B cell (primary cell): Measurements from ENCODE around the gene SPTBN1. TPM values are rescaled to one million over a fixed set of nuclear protein-coding genes. Genes with fewer than 3 reads are reported as not detected.

Source experiments
- ATAC-seq: fragments of 200-7000 bp; cut with Tn5 transposase; one replicate; pipeline ENCODE4 v1.10.0; 2021; ENCODE audit warnings: low read depth, mild to moderate bottlenecking, moderate number of reproducible peaks, moderate library complexity
- CTCF ChIA-PET: fragments of 350-600 bp; sonication (Branson Sonifier 250); formaldehyde crosslinking; loops from one replicate; lab custom pipeline; 2021; ENCODE audit warnings: antibody characterized with exemption, inconsistent platforms; lab: Charles Lee
- POLR2A ChIA-PET: fragments of 350-600 bp; sonication (Branson Sonifier 250); formaldehyde crosslinking; loops from one replicate; lab custom pipeline; 2021; ENCODE audit warnings: antibody characterized with exemption; lab: Charles Lee
- DNase-seq: peaks from one replicate; pipeline ENCODE4 v3.0.0; 2013
- H2AFZ ChIP-seq: 2 replicates; pipeline ENCODE4 v1.6.1; 2012; ENCODE audit warnings: mild to moderate bottlenecking, low read depth, low read length; ENCODE audit not compliant: insufficient read depth, poor library complexity, severe bottlenecking
- H3K27ac ChIP-seq, 2 donors: 1 replicate in 1 of 2; 2 replicates in 1 of 2; pipeline ENCODE4 v1.5.1; 2012 to 2013; ENCODE audit warnings: low read length in 2 of 2, mild to moderate bottlenecking in 2 of 2, moderate library complexity in 1 of 2
- H3K27me3 ChIP-seq, 4 experiments: fragments of 200-600 bp in 1 of 4; sonication (generic) in 1 of 4; replicated peaks in 1 of 4; 1 replicate in 2 of 4; 2 replicates in 2 of 4; pipeline versions ENCODE4 v1.6.1 to v1.7.0; 2013 to 2016; ENCODE audit warnings: low read length in 3 of 4, mild to moderate bottlenecking in 2 of 4, mixed read lengths in 1 of 4, moderate library complexity in 1 of 4; ENCODE audit not compliant: insufficient read depth in 4 of 4, control insufficient read depth in 3 of 4; ENCODE audit errors: control extremely low read depth in 1 of 4
- H3K36me3 ChIP-seq, 2 experiments: replicated peaks in 1 of 2; 1 replicate in 1 of 2; 2 replicates in 1 of 2; pipeline versions ENCODE4 v1.6.1 to v1.7.1; 2013; ENCODE audit warnings: low read length in 1 of 2; ENCODE audit not compliant: insufficient read depth in 2 of 2, control insufficient read depth in 1 of 2; ENCODE audit errors: control extremely low read depth in 1 of 2, extremely low read depth in 1 of 2
- H3K4me1 ChIP-seq, 2 donors: fragments of 200-600 bp in 1 of 2; sonication (generic) in 1 of 2; 1 replicate in 1 of 2; 2 replicates in 1 of 2; pipeline versions ENCODE4 v1.5.1 to v1.6.1; 2013 to 2017; ENCODE audit warnings: low read length in 2 of 2; ENCODE audit not compliant: control insufficient read depth in 2 of 2, insufficient read depth in 2 of 2
- H3K4me2 ChIP-seq: replicated peaks from 2 replicates; pipeline ENCODE3; 2012; ENCODE audit warnings: mild to moderate bottlenecking, low read depth, low read length; ENCODE audit not compliant: poor library complexity, severe bottlenecking
- H3K4me3 ChIP-seq, 5 experiments: fragments of 200-600 bp in 1 of 5; sonication (generic) in 1 of 5; 1 replicate in 3 of 5; 2 replicates in 2 of 5; pipeline versions ENCODE4 v1.5.1 to v1.7.0; 2011 to 2016; ENCODE audit warnings: low read length in 4 of 5, mild to moderate bottlenecking in 4 of 5, low read depth in 2 of 5, control low read depth in 1 of 5, moderate library complexity in 1 of 5; ENCODE audit not compliant: insufficient read depth in 1 of 5; ENCODE audit errors: control extremely low read depth in 1 of 5, extremely low read depth in 1 of 5
- H3K79me2 ChIP-seq: fragments of 200-600 bp; sonication (generic); one replicate; pipeline ENCODE4 v1.6.0; 2016; ENCODE audit warnings: low read length; ENCODE audit not compliant: control insufficient read depth, insufficient read depth
- H3K9ac ChIP-seq: fragments of 200-600 bp; sonication (generic); 2 replicates; pipeline ENCODE4 v1.6.1; 2017; ENCODE audit warnings: mild to moderate bottlenecking, low read length, moderate library complexity
- H3K9me3 ChIP-seq, 3 donors: one replicate each; pipeline versions ENCODE4 v1.6.1 to v1.7.1; 2013; ENCODE audit warnings: low read length in 2 of 3; ENCODE audit not compliant: control insufficient read depth in 2 of 3, insufficient read depth in 1 of 3; ENCODE audit errors: control extremely low read depth in 1 of 3
- H4K20me1 ChIP-seq: 2 replicates; pipeline ENCODE4 v1.6.0; 2012; ENCODE audit warnings: mild to moderate bottlenecking, low read length; ENCODE audit not compliant: insufficient read depth, control insufficient read depth, poor library complexity, severe bottlenecking
- H3K27ac Mint-ChIP-seq: one replicate; pipeline ENCODE4 v1.8.0; 2021; ENCODE audit warnings: mixed read lengths
- H3K27me3 Mint-ChIP-seq: one replicate; pipeline ENCODE4 v1.8.0; 2021; ENCODE audit warnings: mixed read lengths
- H3K4me1 Mint-ChIP-seq: one replicate; pipeline ENCODE4 v1.8.0; 2021; ENCODE audit warnings: mixed read lengths
- H3K4me3 Mint-ChIP-seq: one replicate; pipeline ENCODE4 v1.8.0; 2021; ENCODE audit warnings: mixed read lengths
- H3K9me3 Mint-ChIP-seq: one replicate; pipeline ENCODE4 v1.8.0; 2022; ENCODE audit warnings: mixed read lengths; ENCODE audit not compliant: insufficient read depth
- EZH2 ChIP-seq: IDR thresholded peaks from 2 replicates; pipeline ENCODE4 v1.6.1; 2012; ENCODE audit warnings: borderline replicate concordance, low read depth, mild to moderate bottlenecking, moderate library complexity, low read length; ENCODE audit not compliant: insufficient read depth, poor library complexity, severe bottlenecking
- WGBS: methylation state at CpG from one replicate; pipeline ENCODE4 v1.1.5; 2013; ENCODE audit warnings: missing lambda C conversion rate; ENCODE audit not compliant: insufficient coverage; 5-methylcytosine and 5-hydroxymethylcytosine counted together
- intact Hi-C: fragments of 100-400 bp; cut with micrococcal nuclease; formaldehyde crosslinking; loops from one replicate; pipeline ENCODE4 v1.10.0; 2022
- polyA plus RNA-seq: library from polyadenylated mRNA; depleted of rRNA; stranded (reverse); fragments of >200 nt; gene quantifications from 2 replicates; pipeline ENCODE4 v1.2.3, GENCODE V29; 2012
- total RNA-seq, 2 donors: library from RNA; stranded (reverse); fragments of 120-200 nt in 1 of 2; gene quantifications; 1 replicate in 1 of 2; 2 replicates in 1 of 2; pipeline versions ENCODE4 v1.2.3 to v1.2.4, GENCODE V29; 2013 to 2022
- TF ChIP-seq, protein P1 (sequence below): fragments of 200-600 bp; IDR thresholded peaks from one replicate; pipeline ENCODE4 v1.8.0; 2022; ENCODE audit warnings: antibody characterized with exemption, mild to moderate bottlenecking

Gene SPTBN1
- total and polyA plus RNA-seq, 2 donors (not counting 1 experiment from before 2014, with no cell fraction given) = 43.7 to 144 TPM

DNA sequence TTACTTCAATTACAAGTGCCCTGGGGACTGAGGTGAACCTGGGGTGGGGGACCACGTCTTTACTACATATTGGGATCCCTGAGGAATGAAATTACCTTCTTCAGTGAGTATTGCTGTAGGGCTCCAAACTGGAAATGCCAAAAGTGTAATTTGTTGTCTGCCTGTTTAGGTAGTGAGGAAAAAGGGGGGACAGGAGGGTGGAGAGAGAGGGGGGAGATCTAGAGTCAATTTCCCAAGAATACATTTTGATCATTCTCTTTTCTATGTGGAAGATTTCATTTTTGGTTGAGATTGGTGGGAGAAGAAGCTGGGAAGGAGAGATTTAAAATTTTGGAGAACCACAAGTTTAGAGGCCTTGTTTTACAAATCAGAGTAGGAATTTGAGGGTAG lies 101.1 kb downstream of the SPTBN1 start:
- Mint-ChIP-seq H3K9me3 (no peaks in the 10 kb centered on the region), H3K27me3 (no peaks in the 10 kb centered on the region), H3K27ac (peak overlapping the region; percentile 90), H3K4me3 (peak overlapping the region; percentile 94), H3K4me1 (peaks cover 44% of the 10 kb centered on the region)
- TF ChIP-seq, protein P1, sequence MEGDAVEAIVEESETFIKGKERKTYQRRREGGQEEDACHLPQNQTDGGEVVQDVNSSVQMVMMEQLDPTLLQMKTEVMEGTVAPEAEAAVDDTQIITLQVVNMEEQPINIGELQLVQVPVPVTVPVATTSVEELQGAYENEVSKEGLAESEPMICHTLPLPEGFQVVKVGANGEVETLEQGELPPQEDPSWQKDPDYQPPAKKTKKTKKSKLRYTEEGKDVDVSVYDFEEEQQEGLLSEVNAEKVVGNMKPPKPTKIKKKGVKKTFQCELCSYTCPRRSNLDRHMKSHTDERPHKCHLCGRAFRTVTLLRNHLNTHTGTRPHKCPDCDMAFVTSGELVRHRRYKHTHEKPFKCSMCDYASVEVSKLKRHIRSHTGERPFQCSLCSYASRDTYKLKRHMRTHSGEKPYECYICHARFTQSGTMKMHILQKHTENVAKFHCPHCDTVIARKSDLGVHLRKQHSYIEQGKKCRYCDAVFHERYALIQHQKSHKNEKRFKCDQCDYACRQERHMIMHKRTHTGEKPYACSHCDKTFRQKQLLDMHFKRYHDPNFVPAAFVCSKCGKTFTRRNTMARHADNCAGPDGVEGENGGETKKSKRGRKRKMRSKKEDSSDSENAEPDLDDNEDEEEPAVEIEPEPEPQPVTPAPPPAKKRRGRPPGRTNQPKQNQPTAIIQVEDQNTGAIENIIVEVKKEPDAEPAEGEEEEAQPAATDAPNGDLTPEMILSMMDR = no peak
- no peak for TF ChIP-seq EZH2
- ATAC-seq (no peak), DNase-seq (no peak)
- Histone ChIP-seq H3K9ac (peak overlapping the region; percentile 91), H2AFZ (peak overlapping the region; percentile 81), H3K27ac (peak overlapping the region; percentile 81 to 92), H3K36me3 (no peaks in the 10 kb centered on the region), H3K4me2 (peak overlapping the region; percentile 85), H3K4me3 (peak overlapping the region; percentile 62 to 99 (median 97)), H3K27me3 (no peaks in the 10 kb centered on the region), H3K9me3 (no peaks in the 10 kb centered on the region), H4K20me1 (no peaks in the 10 kb centered on the region), H3K79me2 (peaks cover 34% of the 10 kb centered on the region), H3K4me1 (peaks cover 20 to 23% of the 10 kb centered on the region in 2 donors)
- CTCF ChIA-PET = interaction anchor here (0.9 to 6.7 kb wide), 5 partner anchors 14 to 450 kb away, joined by 3 to 56 read pairs (median 13); no protein-coding TSS in a partner anchor
- POLR2A ChIA-PET = interaction anchor here (2.5 to 4.1 kb wide), 2 partner anchors 13 to 25 kb away, joined by 21 to 23 read pairs; no protein-coding TSS in a partner anchor
- no CpG with 5 or more reads among the region's 1 CpG for WGBS
- intact Hi-C loops = loop anchor here (1.0 to 10.0 kb wide), 5 partner anchors 35 to 495 kb away; partner anchors contain the start of gene RTN4

DNA sequence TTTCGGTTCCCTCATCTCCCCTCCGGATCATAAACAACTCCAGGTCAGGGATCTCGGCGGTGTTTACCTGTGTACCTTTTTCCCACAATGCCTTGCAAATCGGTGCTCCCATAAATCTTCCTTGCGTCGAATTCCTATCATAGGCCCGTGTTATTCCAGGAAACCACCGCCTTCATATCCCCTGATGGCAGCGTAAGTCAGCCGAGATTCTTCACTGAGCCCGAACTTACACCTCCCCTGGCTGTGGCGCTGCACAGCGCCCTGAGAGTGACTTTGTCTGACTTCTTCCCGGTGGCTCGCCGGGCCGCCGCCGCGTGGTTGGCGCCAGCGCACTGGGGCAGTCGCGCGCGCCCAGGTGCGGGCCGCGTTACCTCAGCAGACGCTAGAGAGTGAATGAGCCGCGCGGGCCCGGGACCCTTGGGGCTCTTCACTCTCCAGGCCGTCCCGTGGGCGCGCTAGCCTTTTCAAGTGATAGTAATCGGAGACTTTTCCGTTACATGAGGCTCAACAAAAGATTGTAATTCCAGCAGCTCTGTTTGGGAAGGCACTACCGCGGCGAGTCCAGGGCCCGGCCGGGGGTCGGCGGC lies 101.6 kb downstream of the SPTBN1 start:
- no peaks in the 10 kb centered on the region for H4K20me1 ChIP-seq
- H3K27ac Mint-ChIP-seq = peak overlapping the region; percentile 90
- H3K4me3 Mint-ChIP-seq = peak overlapping the region; percentile 94
- peaks cover 39% of the 10 kb centered on the region for H3K79me2 ChIP-seq
- DNase-seq (peak; percentile 88), ATAC-seq (peak; percentile 67)
- H3K27ac ChIP-seq = peak overlapping the region; percentile 81 to 92
- WGBS = 1% methylated on average over 47 of the region's 48 CpGs
- H3K27me3 ChIP-seq = no peaks in the 10 kb centered on the region
- H3K36me3 ChIP-seq = no peaks in the 10 kb centered on the region
- POLR2A ChIA-PET = interaction anchor here (0.7 to 4.1 kb wide), 6 partner anchors 13 to 77 kb away, joined by 3 to 26 read pairs (median 16); no protein-coding TSS in a partner anchor
- TF ChIP-seq, protein P1 = peak; percentile 35
- TF ChIP-seq EZH2 = no peak
- peaks cover 25 to 28% of the 10 kb centered on the region in 2 donors for H3K4me1 ChIP-seq
- CTCF ChIA-PET = interaction anchor here (0.9 to 6.7 kb wide), 18 partner anchors 13 to 451 kb away, joined by 3 to 56 read pairs (median 8); no protein-coding TSS in a partner anchor
- peak overlapping the region; percentile 91 for H3K9ac ChIP-seq
- H3K9me3 Mint-ChIP-seq = no peaks in the 10 kb centered on the region
- no peaks in the 10 kb centered on the region for H3K9me3 ChIP-seq
- H3K27me3 Mint-ChIP-seq = no peaks in the 10 kb centered on the region
- H3K4me1 Mint-ChIP-seq = peaks cover 48% of the 10 kb centered on the region
- peak overlapping the region; percentile 81 for H2AFZ ChIP-seq
- peak overlapping the region; percentile 91 to 99 (median 97) for H3K4me3 ChIP-seq
- H3K4me2 ChIP-seq = peak overlapping the region; percentile 85
- intact Hi-C loops = loop anchor here (1.0 to 10.0 kb wide), 9 partner anchors 17 to 495 kb away; partner anchors contain the start of genes EML6 and RTN4
